K562 (cell line): ENCODE data around the gene ZNF280C.

ENCODE experiments used
- CC2D1A ChIP-seq: fragments of 450-650 bp; IDR thresholded peaks from 2 replicates; pipeline ENCODE4 v1.6.1; 2017; ENCODE audit warnings: mild to moderate bottlenecking
- CHD1 ChIP-seq: fragments of 200-600 bp; sonication (generic); IDR thresholded peaks from one replicate; pipeline ENCODE4 v1.6.1; 2012; ENCODE audit warnings: mild to moderate bottlenecking, moderate library complexity, low read length, inconsistent platforms
- DPF2 ChIP-seq: fragments of 450-650 bp; IDR thresholded peaks from 2 replicates; pipeline ENCODE4 v1.6.1; 2016
- FOS ChIP-seq: IDR thresholded peaks from 3 replicates; pipeline ENCODE4 v1.6.1; 2011; ENCODE audit not compliant: insufficient read length; ENCODE audit errors: extremely low read depth
- JUND ChIP-seq, 2 experiments: IDR thresholded peaks; 2 replicates in 1 of 2; 3 replicates in 1 of 2; pipeline ENCODE4 v1.6.1; 2011; ENCODE audit warnings: borderline replicate concordance in 2 of 2, low read depth in 2 of 2, low read length in 2 of 2, improper control_type of control experiment in 1 of 2, missing biosample characterization in 1 of 2, missing genetic modification characterization in 1 of 2, missing genetic modification reagents in 1 of 2
- MAFK ChIP-seq: IDR thresholded peaks from 2 replicates; pipeline ENCODE4 v1.6.1; 2011; ENCODE audit warnings: low read length, improper control_type of control experiment
- NRF1 ChIP-seq, 2 experiments: fragments of 450-650 bp; IDR thresholded peaks in 1 of 2; conservative IDR thresholded peaks in 1 of 2; 2 replicates each; pipeline ENCODE4 v1.6.1; 2014; ENCODE audit warnings: mild to moderate bottlenecking in 2 of 2
- RBM22 ChIP-seq: fragments of 200-400 bp; formaldehyde crosslinking; IDR thresholded peaks from 2 replicates; pipeline ENCODE4 v1.6.1; 2018; ENCODE audit warnings: low read length, low read depth; ENCODE audit not compliant: poor library complexity, severe bottlenecking
- ZC3H4 ChIP-seq: sonication (generic); formaldehyde crosslinking; IDR thresholded peaks from 2 replicates; pipeline ENCODE4 v1.9.0; 2021; ENCODE audit warnings: missing genetic modification reagents, borderline replicate concordance
- ZNF146 ChIP-seq: IDR thresholded peaks from one replicate; pipeline ENCODE4 v1.6.1; 2018; ENCODE audit warnings: missing compliant biosample characterization; ENCODE audit not compliant: unreplicated experiment
- TF ChIP-seq, protein P1 (sequence below), 3 experiments: IDR thresholded peaks in 2 of 3; conservative IDR thresholded peaks in 1 of 3; 2 replicates each; pipeline ENCODE4 v1.5.1; 2011 to 2012; ENCODE audit warnings: low read length in 3 of 3, mild to moderate bottlenecking in 3 of 3, control low read depth in 2 of 3, improper control_type of control experiment in 1 of 3, inconsistent platforms in 1 of 3, low read depth in 1 of 3, mixed read lengths in 1 of 3, moderate library complexity in 1 of 3; ENCODE audit not compliant: insufficient read depth in 2 of 3
- TF ChIP-seq, protein P2 (sequence below): fragments of 450-650 bp; formaldehyde crosslinking; IDR thresholded peaks from 2 replicates; pipeline ENCODE4 v1.4.0; 2020; ENCODE audit warnings: mild to moderate bottlenecking, mixed read lengths
- TF ChIP-seq, protein P3 (sequence below): sonication (generic); formaldehyde crosslinking; IDR thresholded peaks from 2 replicates; pipeline ENCODE4 v1.8.0; 2022; ENCODE audit warnings: mild to moderate bottlenecking, missing genetic modification reagents
- TF ChIP-seq, protein P4 (sequence below): fragments of 200-800 bp; sonication (Bioruptor generic); IDR thresholded peaks from 2 replicates; pipeline ENCODE4 v1.6.1; 2017; ENCODE audit warnings: missing genetic modification characterization, missing compliant biosample characterization

DNA sequence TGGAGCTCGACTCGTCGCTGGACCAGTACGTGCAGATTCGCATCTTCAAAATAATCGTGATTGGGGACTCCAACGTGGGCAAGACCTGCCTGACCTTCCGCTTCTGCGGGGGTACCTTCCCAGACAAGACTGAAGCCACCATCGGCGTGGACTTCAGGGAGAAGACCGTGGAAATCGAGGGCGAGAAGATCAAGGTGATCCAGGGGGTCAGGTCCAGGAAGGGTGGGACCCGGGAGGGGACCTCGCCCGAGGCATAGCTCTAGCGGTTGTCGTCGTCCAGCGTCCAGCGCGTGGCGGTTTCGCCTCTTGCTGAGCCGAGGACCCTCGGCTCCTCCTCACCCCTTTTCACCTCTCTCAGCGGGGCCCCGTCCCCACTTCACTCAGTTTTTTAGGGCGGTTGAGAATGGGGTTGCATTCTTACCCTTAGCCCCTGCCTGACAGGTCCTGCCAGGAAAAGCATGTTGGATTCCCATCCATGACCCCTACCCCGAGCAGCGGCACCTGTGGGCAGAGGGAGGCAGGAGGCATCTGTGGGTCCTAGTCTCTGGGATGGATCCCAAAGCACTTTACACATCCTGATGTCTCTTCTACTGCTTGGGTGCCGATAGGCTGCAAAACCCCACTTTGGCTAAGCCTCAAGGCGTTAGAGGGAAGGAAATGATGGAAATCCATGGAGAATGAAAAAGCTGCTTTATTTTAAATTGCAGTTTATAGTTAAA lies 96.4 kb downstream of the ZNF280C start:
- TF ChIP-seq, protein P1, sequence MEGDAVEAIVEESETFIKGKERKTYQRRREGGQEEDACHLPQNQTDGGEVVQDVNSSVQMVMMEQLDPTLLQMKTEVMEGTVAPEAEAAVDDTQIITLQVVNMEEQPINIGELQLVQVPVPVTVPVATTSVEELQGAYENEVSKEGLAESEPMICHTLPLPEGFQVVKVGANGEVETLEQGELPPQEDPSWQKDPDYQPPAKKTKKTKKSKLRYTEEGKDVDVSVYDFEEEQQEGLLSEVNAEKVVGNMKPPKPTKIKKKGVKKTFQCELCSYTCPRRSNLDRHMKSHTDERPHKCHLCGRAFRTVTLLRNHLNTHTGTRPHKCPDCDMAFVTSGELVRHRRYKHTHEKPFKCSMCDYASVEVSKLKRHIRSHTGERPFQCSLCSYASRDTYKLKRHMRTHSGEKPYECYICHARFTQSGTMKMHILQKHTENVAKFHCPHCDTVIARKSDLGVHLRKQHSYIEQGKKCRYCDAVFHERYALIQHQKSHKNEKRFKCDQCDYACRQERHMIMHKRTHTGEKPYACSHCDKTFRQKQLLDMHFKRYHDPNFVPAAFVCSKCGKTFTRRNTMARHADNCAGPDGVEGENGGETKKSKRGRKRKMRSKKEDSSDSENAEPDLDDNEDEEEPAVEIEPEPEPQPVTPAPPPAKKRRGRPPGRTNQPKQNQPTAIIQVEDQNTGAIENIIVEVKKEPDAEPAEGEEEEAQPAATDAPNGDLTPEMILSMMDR (IDR thresholded peaks at IDR 0.05 in 2 of 3, conservative IDR thresholded peaks at IDR 0.05 in 1 of 3; ENCODE audit: insufficient read depth in 2 of 3, low read depth in 1 of 3, low read length in 3 of 3), result no peak
- TF ChIP-seq, protein P2, sequence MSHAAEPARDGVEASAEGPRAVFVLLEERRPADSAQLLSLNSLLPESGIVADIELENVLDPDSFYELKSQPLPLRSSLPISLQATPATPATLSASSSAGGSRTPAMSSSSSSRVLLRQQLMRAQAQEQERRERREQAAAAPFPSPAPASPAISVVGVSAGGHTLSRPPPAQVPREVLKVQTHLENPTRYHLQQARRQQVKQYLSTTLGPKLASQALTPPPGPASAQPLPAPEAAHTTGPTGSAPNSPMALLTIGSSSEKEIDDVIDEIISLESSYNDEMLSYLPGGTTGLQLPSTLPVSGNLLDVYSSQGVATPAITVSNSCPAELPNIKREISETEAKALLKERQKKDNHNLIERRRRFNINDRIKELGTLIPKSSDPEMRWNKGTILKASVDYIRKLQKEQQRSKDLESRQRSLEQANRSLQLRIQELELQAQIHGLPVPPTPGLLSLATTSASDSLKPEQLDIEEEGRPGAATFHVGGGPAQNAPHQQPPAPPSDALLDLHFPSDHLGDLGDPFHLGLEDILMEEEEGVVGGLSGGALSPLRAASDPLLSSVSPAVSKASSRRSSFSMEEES, result no peak
- TF ChIP-seq CC2D1A (no peak), ZNF146 (no peak), NRF1 (conservative IDR thresholded peaks at IDR 0.05 in 1 of 2, IDR thresholded peaks at IDR 0.05 in 1 of 2) (no peak), FOS (no peak), ZC3H4 (no peak), RBM22 (no peak), MAFK (no peak), DPF2 (no peak), JUND (IDR thresholded peaks at IDR 0.05; ENCODE audit: borderline replicate concordance, low read depth, low read length) (no peak), JUND (tag; IDR thresholded peaks at IDR 0.05; ENCODE audit: borderline replicate concordance, low read depth, low read length) (no peak), CHD1 (no peak)
- TF ChIP-seq, protein P3, sequence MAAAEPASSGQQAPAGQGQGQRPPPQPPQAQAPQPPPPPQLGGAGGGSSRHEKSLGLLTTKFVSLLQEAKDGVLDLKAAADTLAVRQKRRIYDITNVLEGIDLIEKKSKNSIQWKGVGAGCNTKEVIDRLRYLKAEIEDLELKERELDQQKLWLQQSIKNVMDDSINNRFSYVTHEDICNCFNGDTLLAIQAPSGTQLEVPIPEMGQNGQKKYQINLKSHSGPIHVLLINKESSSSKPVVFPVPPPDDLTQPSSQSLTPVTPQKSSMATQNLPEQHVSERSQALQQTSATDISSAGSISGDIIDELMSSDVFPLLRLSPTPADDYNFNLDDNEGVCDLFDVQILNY, result no peak
- TF ChIP-seq, protein P4, sequence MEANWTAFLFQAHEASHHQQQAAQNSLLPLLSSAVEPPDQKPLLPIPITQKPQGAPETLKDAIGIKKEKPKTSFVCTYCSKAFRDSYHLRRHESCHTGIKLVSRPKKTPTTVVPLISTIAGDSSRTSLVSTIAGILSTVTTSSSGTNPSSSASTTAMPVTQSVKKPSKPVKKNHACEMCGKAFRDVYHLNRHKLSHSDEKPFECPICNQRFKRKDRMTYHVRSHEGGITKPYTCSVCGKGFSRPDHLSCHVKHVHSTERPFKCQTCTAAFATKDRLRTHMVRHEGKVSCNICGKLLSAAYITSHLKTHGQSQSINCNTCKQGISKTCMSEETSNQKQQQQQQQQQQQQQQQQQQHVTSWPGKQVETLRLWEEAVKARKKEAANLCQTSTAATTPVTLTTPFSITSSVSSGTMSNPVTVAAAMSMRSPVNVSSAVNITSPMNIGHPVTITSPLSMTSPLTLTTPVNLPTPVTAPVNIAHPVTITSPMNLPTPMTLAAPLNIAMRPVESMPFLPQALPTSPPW (CRISPR knock-in tag), result no peak
